Dedifferentiated amniotic fluid mesenchymal stem cell (primary cell): ENCODE results near the gene MBTPS1.

ENCODE experiments used
- DNase-seq: peaks from one replicate; pipeline ENCODE4 v3.0.0-alpha.2; 2016; ENCODE audit errors: extremely low spot score

Gene MBTPS1

DNA sequence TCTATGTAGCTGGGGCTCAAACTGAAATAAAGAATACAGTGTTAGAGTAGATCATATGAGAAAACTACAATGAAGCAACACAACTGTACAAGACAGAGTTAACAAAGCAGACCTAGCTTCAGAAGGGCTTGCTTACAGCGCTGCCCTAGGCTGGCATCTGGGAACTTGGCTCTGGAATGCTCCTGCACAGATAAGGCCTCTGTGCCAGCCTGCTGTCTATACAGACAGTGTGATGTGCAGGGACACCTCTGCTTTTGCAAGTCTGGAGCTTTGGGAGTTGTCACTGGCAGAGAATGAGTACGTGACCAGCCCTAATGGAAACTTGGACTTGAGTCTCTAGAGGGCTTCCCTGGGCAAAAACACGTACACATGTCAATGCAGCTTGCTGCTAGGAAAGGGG is 42.0 kb downstream of the MBTPS1 start:
- no peak for DNase-seq

DNA sequence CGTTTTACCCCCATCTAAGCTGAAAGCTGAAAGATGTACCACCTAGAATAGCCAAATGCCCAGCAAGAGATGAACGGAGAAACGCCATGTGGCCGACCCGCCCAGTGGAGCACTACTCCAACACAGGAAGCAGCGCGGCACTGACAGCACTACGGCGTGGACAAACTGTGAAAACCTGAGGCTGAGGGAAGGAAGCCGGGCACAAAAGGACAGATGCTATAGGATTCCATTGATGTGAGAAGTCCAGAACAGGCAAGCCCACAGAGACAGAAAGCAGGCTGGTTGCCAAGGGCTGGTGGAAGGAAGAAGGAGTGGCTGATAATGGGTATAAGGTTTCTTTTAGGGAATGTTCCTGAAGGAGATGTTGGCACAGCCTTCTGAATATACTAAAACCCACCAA is 44.7 kb downstream of the MBTPS1 start:
- DNase-seq: no peak

DNA sequence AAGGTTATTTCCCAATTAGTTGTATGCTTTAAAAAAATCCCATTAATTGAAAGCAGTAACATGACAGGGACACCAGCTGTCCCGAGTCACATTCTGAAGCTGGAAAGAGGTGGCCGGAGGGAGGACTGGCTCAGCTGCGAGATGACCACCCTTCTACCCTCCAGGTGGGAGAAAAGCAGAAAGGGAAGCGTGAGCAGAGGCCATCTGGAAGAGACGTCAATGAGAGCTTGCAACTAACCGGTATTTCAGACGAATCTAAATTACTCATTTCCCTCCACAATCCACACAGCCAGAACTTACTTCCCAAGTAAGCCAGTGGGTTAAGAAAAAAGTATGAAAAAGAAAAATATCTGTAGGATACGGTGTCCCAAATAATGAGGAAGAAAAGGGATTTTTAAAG is 45.6 kb downstream of the MBTPS1 start:
- no peak for DNase-seq

DNA sequence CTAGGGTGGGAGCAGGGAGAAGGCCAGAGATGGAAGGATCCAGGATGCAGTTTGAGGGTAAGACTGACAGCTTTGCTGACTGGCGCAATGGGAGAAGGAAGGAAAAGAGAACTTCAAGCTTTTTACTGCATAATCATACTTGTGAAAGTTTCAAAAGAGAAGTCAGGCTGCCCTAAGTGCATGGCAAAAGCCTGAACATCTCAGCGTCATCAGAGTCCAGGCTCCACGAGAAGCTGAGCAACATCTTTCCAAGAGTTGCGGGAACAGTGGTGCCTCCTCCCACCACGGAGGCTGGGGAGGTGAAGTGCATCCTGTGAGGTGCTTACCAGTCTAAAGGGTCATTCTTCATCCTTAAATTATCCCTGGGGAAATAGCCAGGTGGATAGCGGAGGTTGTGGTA is 47.2 kb downstream of the MBTPS1 start:
- DNase-seq: no peak

DNA sequence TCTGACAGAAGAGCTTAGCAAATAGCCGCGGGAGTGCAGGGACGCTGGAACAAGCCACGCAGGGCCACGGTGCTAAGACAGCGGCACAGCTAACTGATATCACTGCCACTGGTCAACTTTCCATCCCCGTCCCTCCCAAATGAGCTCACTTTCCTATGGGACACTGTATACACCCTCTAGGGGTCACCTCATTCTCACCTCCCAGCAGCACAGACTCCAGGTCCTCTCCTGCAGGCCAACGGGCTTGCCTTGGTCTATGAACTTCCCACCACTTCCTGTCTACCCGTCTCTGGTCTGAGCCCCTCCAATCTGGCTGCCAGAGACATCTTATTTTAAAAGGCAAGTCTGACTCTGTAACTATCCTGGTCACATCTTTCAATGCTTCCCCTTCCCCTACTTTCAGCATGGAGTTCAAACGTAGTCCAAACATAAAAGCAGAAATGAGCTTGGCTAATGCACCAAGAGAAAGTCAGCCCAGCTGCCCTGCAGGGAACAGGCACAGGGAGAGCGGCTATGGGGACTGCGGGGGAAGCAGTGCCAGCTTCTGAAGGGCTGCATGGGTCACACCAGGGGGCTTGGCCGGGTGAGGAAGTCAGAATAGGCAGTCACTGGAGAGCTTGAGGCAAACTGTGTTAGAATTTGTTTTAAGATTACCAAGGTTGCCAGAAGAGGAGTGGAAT is 47.8 kb downstream of the MBTPS1 start:
- DNase-seq: no peak

DNA sequence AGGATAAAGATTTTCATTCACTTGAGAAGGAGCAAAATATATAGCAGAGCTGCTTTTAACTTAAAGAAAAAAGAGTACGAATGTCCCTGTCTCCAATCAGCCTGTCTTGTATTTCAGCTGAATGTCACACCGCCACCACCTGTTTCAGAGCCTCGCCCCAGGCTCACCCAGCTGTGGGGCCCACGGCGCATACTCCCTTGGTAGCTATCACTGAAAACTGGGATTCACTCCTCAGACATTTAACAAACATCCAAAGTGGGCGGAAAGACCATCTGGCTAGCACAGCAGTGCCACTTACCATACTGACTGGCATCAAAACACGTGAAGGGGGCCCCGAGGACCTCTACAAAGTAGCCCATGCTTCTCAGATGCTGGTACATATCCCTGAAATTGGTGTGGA is 48.7 kb downstream of the MBTPS1 start:
- DNase-seq: no peak

DNA sequence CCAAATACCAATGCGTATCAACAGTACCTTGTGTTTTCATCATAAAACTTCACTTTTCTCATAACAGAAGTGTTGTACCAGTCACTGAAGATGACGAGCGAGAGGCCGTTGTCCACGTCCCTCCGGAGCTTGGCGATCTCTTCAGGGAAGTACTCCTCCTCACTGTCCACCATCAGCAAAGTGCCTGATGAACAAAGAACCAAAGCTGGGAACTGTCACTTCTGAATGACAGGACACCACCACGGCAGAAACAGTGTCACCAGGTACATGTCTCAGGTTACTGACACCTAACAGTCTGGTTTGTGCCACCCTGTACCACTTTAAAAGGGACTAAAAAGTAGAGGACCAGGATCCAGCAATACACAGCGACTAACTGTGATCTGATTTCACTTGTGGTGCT is 49.1 kb downstream of the MBTPS1 start:
- DNase-seq: no peak

DNA sequence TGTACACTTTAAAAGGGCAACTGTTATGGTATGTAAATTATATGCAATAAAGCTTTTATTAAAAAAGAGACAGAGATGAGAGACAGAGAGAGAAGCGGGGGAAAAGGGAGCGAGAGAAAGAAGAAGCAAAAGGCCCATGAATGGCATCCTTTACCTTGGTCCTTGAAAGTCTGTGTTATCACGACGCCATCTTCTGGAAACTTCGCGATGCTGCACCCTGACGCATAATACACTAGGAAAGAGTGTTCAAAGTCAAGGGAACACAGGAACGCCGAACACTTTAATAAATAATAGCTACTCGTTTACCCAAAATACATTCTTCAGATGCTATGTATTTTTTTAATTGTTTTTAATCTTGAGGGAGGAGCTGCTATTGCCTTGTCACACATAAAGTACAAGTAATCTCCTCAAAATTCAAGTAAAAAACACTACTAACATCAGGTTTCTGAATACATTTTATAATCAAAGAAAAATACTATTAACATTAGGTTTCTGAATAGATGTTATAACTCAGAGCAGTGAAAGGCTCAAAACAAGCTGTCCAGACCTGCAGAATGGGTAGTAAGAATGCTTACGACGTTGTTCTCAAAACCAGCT is 51.1 kb downstream of the MBTPS1 start:
- DNase-seq: no peak

DNA sequence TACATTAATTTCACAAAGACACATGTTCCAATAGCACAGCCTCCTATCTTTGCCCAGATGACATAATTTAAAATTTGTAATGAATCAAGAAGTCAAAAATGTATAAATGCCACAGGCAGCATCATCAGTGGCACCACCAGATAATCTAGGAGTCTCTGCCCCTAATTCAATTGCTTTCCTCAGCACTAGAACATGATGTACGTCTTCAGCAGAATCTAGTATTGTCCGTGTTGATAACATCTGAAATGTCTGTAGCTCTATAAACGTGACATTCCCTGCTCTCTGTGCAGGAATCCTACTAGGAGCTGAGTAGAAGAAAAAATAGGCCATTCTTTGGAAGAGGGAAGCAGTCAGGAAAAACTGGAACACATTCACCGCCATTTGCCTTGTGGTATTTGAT is 52.8 kb downstream of the MBTPS1 start:
- no peak for DNase-seq

DNA sequence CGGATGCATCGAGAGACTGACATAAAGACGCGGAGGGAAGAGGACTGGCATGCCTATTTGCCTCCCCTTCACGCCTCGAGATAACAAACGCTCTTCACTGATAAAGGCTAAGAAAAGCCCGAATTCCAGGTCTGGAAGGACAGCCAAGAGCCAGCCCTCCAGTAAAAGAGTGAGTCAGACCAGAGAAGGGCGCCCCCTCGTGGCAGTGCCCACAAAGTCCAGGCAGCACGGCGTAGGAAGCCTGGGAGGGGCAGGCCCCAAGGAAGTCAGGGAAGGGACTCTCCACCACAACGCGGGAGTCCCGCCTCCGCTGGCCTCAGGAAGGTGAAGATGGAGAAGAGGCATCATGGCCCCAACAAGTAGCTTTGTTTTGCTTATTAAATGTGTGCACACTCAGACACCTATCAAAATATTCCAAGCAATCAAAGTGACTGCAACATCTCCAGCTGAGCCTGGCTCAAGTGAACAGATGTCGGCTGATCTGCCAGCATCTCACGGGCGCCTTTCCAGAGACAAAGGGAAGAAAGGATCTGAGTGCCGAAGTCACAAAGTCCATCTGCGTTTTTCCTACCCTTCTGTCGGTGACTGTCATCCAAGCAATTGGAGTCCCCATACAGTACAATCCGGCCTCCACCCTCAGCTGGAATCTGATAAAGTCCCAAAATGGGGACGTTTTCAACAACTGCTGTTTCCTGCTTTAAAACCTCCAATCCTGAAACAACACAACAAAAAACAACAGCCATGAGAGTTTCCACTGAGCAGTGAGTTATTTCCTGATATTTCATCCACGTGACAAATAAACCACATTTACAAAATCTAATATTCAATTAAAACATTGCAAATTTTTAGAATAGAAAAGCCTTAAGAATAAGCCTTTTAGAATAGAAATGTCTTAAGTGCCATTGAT is 53.8 kb downstream of the MBTPS1 start:
- DNase-seq: peak; percentile 58

DNA sequence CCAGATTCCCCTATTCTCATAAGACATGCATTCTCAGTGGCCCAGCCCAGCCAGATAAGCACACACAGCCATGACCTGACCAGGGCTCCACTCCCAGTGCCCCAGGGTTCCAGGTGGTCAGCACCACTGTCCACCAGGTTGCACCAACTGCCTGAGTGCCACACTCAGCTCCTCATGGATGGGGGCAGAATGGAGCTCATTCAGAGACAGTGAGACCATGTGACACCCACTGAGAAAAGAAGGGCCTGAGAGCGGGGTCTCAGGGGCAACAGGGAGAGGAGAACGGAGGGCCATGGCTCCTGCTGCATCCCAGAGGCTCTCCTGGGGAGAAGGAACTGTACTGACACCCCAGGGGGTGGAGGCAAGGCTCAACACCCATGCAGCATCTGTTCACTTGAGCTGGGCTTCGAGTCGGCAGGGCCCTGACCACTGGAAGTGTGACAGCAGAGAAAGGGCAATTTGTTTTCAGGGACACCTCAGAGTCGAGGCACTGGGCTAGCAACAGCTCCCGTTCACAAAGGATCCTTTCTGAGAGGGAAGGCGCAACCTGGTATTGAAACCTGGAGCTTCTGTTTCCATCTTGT is 55.4 kb downstream of the MBTPS1 start:
- DNase-seq: no peak

DNA sequence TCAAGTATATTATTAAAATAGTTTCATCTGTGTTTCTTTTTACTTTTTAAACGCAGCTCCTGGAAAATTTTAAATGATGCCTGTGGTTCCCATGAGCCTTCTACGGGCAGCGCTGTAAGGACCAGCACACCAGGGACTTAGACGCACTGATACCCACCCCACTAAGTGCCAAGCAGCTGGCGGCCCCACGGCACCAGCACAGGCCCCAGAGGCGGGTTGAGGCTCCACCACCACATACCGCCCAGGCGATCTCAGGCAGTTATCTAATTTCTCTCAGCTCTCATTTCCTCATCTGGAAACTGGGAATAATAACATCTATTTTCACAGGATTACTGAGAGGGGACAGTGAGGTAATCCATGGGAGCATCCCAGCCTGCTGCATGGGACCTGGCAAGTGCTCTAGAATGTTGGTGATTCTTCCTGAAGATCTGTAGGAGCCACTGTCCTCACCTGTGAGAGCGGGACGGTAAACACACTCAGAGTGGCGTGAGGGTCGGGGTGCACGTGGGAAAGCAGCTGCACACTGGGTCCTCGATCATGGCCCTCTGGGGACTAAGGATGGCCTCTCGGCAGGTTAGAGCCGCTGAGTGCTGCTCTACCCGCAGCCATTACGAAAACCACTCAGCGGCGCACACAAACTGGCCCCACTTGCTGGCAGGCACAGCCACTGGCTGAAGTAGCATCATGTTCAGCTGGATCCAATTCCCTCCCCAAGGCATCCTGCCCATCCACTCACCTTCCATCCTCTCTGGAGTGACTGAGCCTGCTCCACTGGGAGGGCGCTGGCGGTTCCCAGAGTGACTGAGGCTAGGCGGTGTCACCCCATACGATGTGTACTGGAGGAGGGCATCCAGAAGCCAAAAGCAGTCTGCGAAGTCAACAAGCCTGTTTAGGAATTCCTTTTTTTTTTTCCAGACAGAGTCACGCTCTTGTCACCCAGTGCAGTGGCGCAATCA is 56.5 kb downstream of the MBTPS1 start:
- DNase-seq: no peak

DNA sequence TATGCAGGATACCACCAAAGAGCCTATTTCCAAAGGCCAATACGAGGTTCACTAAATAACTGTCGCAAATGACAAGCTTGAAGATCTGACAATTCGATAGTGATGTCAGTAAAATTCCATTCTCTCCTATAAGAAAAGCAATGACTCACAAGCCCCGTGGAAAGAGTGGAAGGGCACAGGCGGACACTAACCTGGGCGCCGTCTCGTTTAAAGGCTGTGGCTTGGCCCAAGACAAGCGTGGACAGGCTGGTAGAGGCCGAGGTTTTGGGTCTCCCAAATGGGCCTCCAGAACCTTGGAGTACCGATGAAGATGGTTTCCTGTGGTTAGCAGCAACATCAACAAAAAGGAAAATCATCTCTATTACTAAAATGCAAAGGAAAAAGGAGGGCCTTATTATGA is 57.6 kb downstream of the MBTPS1 start:
- DNase-seq: no peak

DNA sequence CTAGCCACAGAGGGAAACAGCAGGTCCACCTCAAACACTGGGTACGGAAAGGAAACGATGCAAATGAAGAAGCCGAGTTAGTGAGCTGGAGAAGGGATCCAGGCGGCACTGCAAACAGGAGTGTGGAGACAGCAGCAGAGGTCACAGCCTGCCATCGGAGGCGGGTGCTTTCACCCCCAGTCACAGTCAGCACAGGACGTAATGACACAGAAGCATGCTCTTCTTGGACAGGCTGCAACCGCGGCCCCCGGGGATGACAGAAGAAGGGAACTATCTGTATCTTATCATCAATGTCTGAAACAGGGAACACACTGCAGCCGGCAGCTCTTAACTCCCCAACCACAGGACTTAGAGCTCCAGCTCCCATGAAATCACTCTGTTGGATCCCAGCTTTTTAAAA is 58.1 kb downstream of the MBTPS1 start:
- no peak for DNase-seq

DNA sequence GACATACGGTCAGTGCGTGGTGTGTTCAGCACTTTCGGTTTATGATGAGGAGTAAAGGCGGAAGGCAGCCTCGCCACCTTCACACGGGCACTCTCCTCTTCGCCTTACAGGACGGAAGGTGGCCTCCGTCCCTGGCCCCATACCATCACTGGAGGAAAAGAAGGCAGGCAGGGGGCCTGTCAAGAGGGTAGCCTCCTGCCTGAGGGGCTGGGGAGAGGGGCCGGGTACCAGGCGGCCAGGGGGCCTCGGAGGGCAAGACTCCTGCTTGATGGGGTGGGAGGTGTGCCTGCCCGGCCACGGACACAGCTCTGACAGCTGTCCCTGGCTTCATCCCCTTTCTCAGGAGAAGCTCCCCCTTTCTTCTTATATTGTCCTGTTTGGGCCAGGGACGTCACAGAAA is 58.5 kb downstream of the MBTPS1 start:
- DNase-seq: no peak

DNA sequence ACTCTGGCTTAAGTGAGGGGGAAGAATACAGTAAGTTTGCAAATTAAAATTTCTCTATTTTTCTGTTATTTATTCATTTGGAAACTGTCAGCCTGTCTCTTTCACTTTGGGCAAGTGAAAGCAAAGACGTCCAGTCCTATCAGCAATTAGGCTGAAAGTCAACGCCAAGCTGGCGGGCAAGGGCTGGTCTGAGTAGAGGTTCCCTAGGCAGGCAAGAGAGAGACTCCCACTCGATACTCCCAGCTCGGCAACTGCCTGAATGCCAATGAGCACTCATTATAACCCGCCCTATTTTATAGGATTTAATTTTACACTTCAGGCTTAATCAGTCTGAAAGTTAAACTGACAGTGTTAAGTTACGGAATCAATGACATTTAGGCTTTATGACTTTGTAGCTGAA is 59.8 kb downstream of the MBTPS1 start:
- no peak for DNase-seq

DNA sequence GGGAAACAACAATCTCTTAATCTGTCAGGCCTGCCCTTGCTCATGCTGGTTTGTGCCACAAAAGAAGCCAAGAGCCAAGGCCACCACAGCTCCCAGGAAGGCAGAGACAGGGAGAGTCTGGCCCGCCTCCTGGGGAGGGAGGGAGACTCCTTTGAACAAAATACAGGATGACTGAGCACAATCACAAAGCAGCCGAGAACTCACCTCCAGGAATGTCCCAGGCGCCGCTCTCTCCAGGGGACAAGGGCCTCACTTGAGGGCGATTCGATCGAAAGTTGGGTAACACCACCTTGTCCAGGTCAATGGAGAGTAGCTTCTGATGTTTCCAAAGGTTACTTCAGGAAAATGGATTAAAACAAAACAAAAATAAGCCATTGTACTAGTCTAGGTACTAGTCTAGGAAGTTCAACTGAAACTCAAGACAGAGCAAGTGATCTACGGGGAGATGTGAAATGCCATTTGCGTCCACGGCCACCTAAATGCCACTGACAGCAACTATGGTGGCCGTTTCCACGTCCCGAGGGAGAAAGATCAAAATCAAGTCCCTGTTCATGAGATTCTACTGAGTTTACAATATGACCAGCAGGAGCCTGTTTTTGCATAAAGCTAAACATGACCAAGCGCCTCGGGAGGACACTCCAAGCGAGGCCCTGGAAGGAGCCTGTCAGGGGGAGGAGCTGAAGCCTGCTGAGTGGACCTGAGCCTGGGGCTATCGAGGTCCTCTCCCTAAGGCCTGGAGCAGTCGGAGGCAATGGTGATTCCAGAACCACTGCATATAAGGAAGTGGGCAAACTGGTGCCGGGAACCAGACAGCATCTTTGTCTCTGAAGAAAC is 60.7 kb downstream of the MBTPS1 start:
- DNase-seq: no peak

DNA sequence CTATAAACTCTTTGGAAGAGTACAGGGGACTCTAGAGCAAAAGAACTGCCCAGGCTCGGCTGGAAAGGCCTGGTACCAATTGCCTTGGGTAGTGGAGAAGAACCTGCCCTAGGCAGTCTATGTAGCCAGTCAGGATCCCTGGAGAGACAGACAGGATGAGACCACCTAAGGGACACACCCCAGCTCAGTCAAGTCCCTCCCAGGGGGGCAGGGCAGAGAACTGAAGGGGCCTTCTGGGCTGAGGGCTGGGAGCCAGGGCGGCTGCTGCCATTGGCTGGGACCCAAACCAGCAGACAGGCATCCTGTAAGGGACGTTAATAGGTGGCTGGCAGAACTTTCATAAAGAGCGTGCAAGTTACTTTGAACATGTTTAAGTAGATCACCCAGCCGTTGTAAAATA is 61.4 kb downstream of the MBTPS1 start:
- no peak for DNase-seq

DNA sequence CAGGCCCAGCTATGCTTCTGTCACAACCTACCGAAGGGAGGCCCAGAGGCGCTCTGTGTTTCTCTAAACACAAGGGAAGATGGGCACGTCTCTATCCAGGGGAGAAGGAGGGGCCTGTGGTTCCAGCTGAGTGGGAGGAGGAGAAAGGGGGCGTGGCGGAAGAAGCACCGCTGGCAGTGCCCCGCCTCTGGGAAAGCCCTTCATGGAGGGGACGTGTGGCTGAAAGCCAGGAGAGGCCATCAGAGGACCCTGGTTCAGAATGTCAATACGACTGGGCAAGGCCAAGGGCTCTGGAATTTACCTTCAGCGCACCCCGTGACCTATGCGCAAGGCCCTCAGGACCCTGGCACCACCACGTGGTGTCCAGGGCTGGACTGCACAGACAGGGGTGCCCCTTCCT is 61.8 kb downstream of the MBTPS1 start:
- no peak for DNase-seq

DNA sequence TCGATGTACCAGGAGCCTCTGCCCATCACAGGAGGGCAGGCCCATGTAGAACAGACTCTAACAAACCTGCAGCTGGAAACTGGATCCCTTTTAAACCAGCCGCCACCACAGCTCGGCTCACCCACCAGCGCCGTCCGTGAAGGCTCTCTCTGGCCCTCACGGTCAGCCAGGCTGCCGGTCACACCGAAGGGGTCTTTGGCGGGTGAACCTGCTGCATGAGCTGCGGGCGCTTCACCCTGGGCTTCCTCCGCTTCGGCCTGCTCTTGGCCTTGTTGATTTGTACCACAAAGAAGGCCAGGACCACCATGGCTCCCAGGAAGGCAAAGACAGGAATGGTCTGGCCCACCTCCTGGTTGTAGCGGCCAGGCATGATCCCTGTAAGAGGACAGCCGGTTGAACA is 62.5 kb downstream of the MBTPS1 start:
- no peak for DNase-seq

DNA sequence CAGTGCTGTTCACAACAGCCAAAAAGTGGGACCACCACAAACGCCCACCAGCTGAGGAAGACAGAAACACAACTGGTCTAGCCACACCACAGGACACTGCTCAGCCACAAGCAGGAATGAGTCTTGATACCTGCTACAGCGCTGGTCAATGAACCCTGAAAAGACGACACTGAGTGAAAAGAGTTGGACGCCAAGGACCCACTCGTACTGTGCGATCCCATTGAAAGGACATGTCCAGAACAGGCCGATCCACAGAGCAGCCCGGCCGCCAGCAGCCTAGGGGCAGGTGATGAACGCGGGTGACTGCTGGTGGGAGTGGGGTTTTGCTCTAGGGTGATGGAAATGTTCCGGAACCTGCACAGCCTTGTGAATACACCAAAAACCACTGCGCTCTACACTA is 63.5 kb downstream of the MBTPS1 start:
- no peak for DNase-seq
